ENCODE measurements around the gene FMN1.

GRCh38 chr15:33071451-33071850 is 123.1 kb downstream of the FMN1 start:
- TF ChIP-seq CTCF (conservative IDR thresholded peaks at IDR 0.05; ENCODE audit: low read depth, low read length) (no peak), EZH2 (IDR thresholded peaks at IDR 0.05; ENCODE audit: borderline replicate concordance, low read depth, low read length, poor library complexity, severe bottlenecking) (no peak)

Data from A673 (cell line).